GM12892 (cell line): Measurements from ENCODE around the gene SGCB.

ENCODE experiments used
- POLR2A ChIP-seq: IDR thresholded peaks from 2 replicates; pipeline ENCODE4 v1.6.1; 2011; ENCODE audit warnings: low read depth, low read length, control low read depth
- POLR2AphosphoS5 ChIP-seq: IDR thresholded peaks from 2 replicates; pipeline ENCODE4 v1.6.1; 2011; ENCODE audit warnings: low read depth, low read length, control low read depth
- TAF1 ChIP-seq: IDR thresholded peaks from 2 replicates; pipeline ENCODE4 v1.6.1; 2011; ENCODE audit warnings: low read depth, mild to moderate bottlenecking, control low read depth, low read length, borderline replicate concordance

DNA sequence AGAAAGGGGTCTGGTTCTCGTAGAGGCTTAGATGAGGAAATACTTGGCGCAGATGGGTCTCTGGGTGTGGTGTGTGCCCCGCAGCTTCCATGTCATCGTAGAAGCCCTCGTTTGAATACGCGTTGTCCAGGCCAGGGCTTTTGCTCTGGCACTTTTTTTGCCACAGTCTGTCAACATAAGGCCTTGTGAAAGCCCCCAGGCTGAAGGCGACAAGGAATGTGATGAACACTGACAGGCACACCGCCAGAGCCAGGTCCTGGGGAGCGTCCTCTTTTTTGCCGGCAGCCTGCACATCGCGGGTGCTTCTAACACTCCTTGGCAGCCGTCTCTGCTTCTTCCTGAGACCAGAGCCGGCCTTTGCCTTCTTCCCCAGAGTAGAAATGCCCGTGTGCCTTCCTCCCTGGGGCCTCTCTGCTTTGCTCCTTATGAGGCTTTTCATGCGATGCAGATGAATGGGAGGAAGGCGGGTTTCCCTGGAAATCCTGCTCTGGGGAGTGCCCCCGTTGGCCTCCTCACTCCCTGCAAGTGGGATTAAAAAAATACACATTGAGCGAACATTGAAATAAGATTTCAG lies 42.4 kb downstream of the SGCB start:
- no peak for TF ChIP-seq POLR2A
- TF ChIP-seq TAF1, result no peak
- no peak for TF ChIP-seq POLR2AphosphoS5
